Posterior cingulate gyrus (tissue), 11 donors: ENCODE measurements around the gene TLR5.
A peak's percentile ranks its signal among the peaks of the same experiment; 100 is the strongest.

Experiments
- DNase-seq, 10 donors: peaks; one replicate each; pipeline versions ENCODE4 v3.0.0 to v3.0.0-alpha.2; 2020 to 2021; ENCODE audit warnings: mixed read lengths in 3 of 10
- intact Hi-C: fragments of 100-400 bp; cut with DNase I; formaldehyde crosslinking; loops from one replicate; pipeline ENCODE4 v1.15.1; 2023

Gene TLR5

DNA sequence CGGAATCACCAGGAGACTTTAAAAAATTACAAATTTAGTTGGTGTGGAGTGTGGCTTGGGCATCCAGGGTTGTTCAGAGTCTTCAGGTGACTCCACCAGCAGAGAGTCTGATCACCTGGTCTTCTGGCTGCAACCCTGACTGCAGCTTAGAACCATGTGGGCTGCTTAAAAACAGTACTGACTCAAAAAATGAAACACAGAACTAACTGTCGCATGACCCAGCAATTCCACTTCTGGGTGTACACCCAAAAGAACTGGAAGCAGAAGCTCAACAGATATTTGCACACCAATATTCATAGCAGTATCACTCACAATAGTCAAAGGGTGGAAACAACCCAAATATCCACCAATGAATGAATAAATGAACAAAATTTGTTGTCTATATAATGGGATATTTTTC is 17.3 kb downstream of the TLR5 start:
- no peak for DNase-seq
- intact Hi-C loops: loop anchor here (5.0 kb wide), 1 partner anchor 333 kb away; no protein-coding TSS in a partner anchor

DNA sequence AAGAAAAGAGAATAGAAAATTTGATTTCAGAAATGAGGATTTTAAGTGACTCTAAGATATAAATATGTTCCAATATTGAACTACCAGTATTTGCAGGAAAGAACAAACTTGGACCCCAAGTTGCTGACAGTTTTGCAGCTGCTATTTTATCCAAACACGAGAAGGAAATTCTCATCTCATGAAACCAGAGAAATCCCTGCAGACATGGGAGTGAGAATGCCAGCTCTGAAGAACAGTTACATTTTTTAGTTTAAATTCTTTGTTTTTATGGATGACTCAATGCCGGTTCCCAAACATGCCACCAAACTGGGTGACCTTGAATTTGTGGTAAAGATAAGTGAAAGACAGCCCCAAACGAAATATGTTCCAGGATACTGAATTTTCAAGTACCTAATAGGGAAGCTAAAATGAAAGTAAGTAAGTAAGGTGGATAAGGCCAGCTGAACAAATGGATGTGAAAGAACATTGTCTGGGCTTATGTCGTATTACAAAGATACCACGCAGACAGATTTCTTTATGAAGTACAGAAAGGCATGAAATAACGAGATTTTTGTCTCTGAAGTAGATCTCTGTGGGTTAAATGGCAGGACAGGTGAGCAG is 19.9 kb downstream of the TLR5 start:
- intact Hi-C loops: no loop called here

GRCh38 chr1:223118418-223118817 is 24.6 kb downstream of the TLR5 start:
- no peak for DNase-seq
- intact Hi-C loops: no loop called here

More for the DNA sequence above, 19.9 kb downstream of the TLR5 start:
- DNase-seq: no peak

DNA sequence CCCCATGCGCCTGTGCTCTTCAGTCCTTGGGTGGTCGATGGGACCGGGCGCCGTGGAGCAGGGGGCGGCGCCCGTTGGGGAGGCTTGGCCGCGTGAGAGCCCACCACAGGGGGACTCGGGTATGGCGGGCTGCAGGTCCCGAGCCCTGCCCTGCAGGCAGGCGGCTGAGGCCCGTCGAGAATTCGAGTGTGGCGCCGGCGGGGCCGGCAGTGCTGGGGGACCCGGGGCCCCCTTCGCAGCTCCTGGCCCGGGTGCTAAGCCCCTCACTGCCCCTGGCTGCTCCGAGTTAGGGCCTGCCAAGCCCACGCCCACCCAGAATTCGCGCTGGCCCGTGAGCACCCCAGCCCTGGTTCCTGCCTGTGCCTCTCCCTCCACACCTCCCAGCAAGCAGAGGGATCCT is 26.1 kb downstream of the TLR5 start:
- intact Hi-C loops: no loop called here
- no peak for DNase-seq

DNA sequence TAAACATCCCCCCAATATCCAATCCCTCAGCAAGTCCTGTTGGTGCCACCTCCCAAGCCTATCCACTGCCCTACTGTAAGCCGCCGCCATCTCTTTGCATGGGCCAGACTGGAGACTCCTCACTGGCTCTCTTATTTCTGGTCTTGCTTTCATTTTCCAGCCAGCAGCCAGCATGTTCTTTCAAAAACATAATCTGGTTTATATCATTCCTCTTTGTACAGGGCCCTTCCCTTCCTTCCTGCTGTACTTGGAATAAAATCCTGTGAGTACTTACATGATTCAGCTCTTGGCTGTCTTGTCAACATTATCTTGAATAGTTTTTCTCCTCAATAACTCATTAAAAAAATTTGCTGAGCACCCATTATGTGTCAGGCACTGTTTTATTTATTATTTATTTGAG is 28.2 kb downstream of the TLR5 start:
- intact Hi-C loops: no loop called here
- no peak for DNase-seq

- no peak for DNase-seq
- intact Hi-C loops: no loop called here
Measured at GRCh38 chr1:223110952-223111351, 32.1 kb downstream of the TLR5 start.

GRCh38 chr1:223109581-223110026 is 33.4 kb downstream of the TLR5 start:
- intact Hi-C loops: no loop called here
- no peak for DNase-seq

- intact Hi-C loops: no loop called here
- no peak for DNase-seq
Measured at GRCh38 chr1:223106856-223107255, 36.2 kb downstream of the TLR5 start.

DNA sequence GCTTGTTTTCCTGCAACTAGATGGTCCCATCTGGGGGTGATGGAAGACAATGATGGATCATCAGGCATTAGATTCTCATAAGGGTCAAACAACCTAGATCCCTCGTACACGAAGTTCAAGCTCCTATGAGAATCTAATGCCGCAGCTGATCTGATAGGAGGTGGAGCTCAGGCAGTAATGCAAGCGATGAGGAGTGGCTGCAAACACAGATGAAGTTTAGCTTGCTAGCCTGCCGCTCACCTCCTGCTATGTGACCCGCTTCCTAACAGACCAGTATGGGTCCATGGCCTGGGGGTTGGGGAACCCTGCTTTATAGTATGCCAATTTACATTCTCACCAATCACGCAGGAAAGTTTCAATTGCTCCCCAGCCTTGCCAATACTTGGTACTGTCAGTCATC is 37.5 kb downstream of the TLR5 start:
- no peak for DNase-seq
- intact Hi-C loops: no loop called here

- no peak for DNase-seq
- intact Hi-C loops: no loop called here
Measured at GRCh38 chr1:223102797-223103533, 40.1 kb downstream of the TLR5 start.

DNA sequence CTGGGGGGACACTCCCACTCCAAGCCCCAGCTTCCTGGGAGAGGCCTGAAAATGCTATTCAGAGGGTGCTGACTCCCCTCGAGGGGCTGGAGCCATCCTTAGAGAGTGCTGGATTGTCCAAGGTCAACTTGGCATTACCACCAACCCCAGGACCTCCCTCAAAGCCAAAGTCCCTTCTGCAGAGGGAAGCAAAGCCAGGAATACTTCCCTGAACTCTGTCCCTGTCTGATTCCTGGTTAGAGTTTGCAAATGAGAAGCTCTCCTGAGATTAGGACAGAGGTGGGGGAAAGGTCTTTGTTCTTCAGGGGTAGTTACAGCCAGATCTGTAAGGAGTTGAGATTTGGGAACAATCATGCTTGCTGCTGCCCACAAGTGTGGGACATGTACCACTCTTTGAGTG is 45.3 kb downstream of the TLR5 start:
- no peak for DNase-seq
- intact Hi-C loops: no loop called here

DNA sequence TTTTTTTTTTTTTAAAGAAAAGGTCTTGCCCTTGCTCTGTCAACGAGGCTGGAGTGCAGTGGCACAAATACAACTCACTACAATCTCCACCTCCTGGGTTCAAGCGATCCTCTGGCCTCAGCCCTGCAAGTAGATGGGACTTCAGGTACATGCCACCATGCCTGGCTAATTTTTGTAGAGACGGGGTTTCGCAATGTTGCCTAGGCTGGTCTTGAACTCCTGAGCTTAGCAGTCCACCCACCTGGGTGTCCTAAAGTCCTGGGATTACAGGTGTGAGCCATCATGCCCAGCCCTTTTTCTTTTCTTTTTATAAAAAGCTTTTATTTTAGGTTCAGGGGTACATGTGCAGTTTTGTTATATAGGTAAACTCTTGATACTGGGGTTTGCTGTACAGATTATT is 47.2 kb downstream of the TLR5 start:
- DNase-seq: no peak
- intact Hi-C loops: no loop called here

- DNase-seq: no peak
Measured at GRCh38 chr1:223091896-223092295, 51.2 kb downstream of the TLR5 start.

DNA sequence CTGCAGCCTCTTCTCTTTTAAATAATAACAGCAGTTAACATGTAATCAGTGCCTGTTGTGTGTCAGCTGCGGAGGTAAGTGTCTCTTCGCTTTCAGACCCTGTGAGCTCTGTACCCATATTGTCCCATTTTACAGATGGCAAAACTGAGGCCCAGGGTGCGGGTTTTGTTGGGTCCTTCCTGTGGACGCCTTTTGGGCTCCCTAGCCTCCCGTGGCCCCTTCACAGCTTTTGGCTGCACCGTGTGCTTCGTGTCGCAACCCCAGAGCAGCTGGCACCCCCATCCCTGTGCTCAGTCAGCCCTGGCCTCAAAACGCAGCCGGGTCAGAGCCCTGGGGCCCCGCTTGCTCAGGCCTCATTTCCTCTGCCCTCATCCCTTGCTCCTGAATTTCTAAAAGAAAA is 53.8 kb downstream of the TLR5 start:
- intact Hi-C loops: no loop called here
- no peak for DNase-seq

More at GRCh38 chr1:223091896-223092295, 51.2 kb downstream of the TLR5 start:
- intact Hi-C loops: loop anchor here (5.0 kb wide), 1 partner anchor 355 kb away; the partner anchor contains the start of gene FAM177B

- intact Hi-C loops: no loop called here
- DNase-seq: no peak
Measured at GRCh38 chr1:223088713-223089240, 54.3 kb downstream of the TLR5 start.

DNA sequence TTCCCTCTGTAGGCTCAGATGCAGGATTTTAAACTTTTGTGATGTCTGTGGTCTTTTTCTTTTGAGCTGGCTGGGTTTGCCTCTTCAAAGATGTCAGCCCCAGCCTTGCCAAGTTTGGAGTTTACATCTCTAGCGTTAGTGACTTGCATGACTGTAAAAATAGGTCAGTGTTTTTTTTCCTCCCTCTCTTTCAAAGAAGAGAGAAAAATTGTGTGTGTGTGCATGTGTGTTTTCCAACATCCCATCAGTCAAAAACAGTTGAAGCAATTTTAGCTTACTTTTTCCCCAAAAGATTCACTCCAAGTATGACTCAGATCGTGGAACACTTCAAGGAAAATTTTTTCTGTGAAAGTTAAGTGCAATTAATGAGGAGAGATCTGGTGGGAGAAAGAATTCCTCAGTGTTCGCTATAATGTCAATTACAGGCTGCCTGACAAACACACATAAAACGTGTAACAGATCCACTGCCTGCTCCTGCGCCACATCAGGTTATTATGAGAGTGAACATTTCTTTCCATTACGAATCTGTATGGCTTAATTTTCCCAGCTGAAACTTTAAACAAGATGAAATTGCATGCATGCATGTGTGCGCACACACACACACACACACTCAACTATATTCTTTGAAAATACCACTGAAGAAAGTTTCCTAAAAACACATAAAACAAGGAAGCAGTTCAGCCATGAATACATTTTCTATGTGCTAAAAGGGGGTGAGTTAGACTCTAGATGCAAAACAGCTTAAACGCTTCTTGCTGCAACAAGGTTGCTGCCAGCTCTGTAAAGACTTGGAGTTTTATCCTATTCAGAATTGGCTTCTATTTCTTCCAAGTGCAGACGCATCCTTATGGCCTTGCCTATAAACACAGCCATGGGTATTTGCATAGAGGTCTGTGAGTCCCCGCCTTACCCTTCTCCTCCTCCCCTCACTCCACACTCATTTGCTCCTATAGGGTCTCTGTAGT is 55.5 kb downstream of the TLR5 start:
- intact Hi-C loops: no loop called here
- DNase-seq: no peak

- DNase-seq: no peak
- intact Hi-C loops: loop anchor here (5.0 kb wide), 1 partner anchor 617 kb away; no protein-coding TSS in a partner anchor
Measured at GRCh38 chr1:223084464-223084866, 58.6 kb downstream of the TLR5 start.

DNA sequence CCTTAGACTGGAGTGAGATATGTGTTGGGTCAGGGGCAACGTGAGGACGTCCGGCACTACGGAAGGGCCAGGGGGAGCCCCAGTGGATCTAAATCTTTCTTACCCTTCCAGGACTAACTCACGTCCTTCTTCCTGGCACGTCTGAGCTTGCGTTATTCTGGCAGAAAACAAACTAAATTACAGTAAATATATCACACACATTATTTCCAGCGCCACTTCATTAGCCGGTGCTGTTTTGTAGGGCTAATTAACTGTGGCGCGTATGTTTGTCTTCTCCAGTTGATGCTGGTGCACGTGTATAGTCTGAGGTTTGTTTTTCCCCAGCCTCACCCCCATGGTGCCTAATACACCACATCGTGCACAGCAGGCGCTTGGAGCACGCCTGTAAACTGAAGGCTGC is 59.2 kb downstream of the TLR5 start:
- DNase-seq: no peak
- intact Hi-C loops: loop anchor here (5.0 kb wide), 1 partner anchor 617 kb away; no protein-coding TSS in a partner anchor

DNA sequence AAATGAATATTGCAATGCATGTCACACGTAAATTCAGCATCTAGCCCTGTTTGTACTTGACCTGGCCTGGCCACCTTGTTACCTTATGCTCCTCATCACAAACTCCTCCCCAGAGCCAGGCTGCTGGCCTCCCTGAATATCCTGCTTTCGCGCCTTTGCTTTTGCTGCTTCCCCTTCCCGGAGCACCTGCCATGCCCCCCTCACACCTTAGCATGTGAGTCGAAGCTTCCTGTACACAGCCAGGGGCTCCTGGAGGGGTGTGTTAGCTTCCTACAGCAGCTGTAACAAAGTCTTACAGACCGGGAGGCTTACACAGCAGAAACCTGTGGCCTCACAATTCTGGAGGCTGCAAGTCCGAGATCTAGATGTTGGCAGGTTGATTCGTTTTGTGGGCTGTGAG is 60.1 kb downstream of the TLR5 start:
- intact Hi-C loops: loop anchor here (5.0 kb wide), 1 partner anchor 616 kb away; no protein-coding TSS in a partner anchor
- DNase-seq: no peak

DNA sequence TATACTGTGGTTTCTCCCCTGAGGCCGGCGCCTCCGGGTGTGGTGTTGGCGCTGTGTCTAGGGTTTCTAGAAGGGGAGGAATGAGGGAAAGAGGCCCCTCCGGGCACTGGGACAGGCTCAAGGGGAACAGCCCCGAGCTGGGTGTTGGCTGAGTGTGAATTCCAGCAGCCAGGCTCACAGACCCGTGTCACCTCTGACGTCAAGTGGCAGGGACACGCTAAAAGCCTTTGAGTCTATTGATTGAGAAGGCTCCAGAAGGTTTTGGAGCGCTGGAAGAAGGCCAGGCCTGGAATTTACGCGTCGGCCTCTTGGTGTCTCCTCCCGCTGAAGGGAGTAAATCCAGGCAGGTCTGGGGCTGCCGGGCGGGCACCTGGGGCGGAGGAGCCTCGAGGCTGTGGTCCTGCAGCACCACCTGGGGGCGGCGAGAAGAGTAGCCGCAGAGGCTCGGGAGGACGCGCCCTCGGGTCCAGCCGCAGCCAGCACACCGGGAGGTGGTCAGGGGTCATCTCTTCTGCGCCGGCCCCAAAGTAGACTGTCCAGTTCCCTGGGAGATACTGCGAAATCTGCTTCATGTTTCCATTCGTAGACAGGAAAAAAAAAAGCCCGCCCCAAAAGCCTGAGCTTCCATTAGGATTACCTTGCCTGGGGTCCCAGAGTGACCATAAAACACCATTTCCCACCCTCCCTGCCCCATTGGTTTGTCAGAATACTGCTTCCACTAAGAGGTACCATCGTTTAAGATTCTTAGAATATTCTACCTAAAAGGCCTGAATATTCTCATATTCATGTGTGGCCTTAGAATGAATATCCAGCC is 61.7 kb downstream of the TLR5 start:
- DNase-seq: peak; percentile 51 to 97 (median 74)
- intact Hi-C loops: loop anchor here (2.0 to 5.0 kb wide), 2 partner anchors 291 to 614 kb away; no protein-coding TSS in a partner anchor
